ENCODE data around the gene KIF3B. TPM values are rescaled to one million over a fixed set of nuclear protein-coding genes. Genes with fewer than 3 reads are reported as not detected.

Gene KIF3B
- total and polyA plus RNA-seq, 2 of the 13 experiments (the other 11 are each of a cell fraction or from before 2014, with no cell fraction given), result 23.6 to 28.8 TPM

- no peak; the same call in 1 of the 2 replicates for TF ChIP-seq ARID4A (CRISPR knock-in tag; IDR thresholded peaks at IDR 0.05; ENCODE audit: borderline replicate concordance)
- no peak for TF ChIP-seq HOXD1 (CRISPR knock-in tag; IDR thresholded peaks at IDR 0.05)
- no peak for TF ChIP-seq DZIP1 (CRISPR knock-in tag; IDR thresholded peaks at IDR 0.05)
- TF ChIP-seq ZNF431 (CRISPR knock-in tag; IDR thresholded peaks at IDR 0.05; ENCODE audit: borderline replicate concordance, low read depth), result no peak
- TF ChIP-seq SPEN (CRISPR knock-in tag; IDR thresholded peaks at IDR 0.05; ENCODE audit: low read depth), result no peak
- TF ChIP-seq GLI4 (CRISPR knock-in tag; IDR thresholded peaks at IDR 0.05; ENCODE audit: borderline replicate concordance), result no peak
- peak; percentile 93 for TF ChIP-seq GATAD2A (CRISPR knock-in tag; IDR thresholded peaks at IDR 0.05)
- TF ChIP-seq SP1 (IDR thresholded peaks at IDR 0.05), result no peak
- no peak for TF ChIP-seq SP1 (CRISPR knock-in tag; IDR thresholded peaks at IDR 0.05)
- no peak for TF ChIP-seq PAX8 (CRISPR knock-in tag; IDR thresholded peaks at IDR 0.05; ENCODE audit: borderline replicate concordance)
- no peak; the same call in 1 of the 2 replicates for TF ChIP-seq PITX1 (CRISPR knock-in tag; IDR thresholded peaks at IDR 0.05)
- no peak for TF ChIP-seq SNAPC2 (CRISPR knock-in tag; IDR thresholded peaks at IDR 0.05)
- no peak for TF ChIP-seq GABPA (IDR thresholded peaks at IDR 0.05; ENCODE audit: low read depth, low read length)
- no peak for TF ChIP-seq GABPA (CRISPR knock-in tag; IDR thresholded peaks at IDR 0.05; ENCODE audit: low read depth)
- no peak for TF ChIP-seq MAFK (conservative IDR thresholded peaks at IDR 0.05 in 1 of 2, IDR thresholded peaks at IDR 0.05 in 1 of 2; ENCODE audit: low read length in 2 of 2)
- no peak for TF ChIP-seq CEBPZ (IDR thresholded peaks at IDR 0.05; ENCODE audit: low read length)
- TF ChIP-seq ZNF709 (CRISPR knock-in tag; IDR thresholded peaks at IDR 0.05), result no peak
- TF ChIP-seq PPARG (CRISPR knock-in tag; conservative IDR thresholded peaks at IDR 0.05), result peak; percentile 56; the same call in 1 of the 2 replicates
- no peak for TF ChIP-seq TFDP2 (CRISPR knock-in tag; IDR thresholded peaks at IDR 0.05)
These were observed 61.2 kb downstream of the KIF3B start (continued) for GRCh38 chr20:32338665-32339064.
